ENCODE results near the gene SMIM22. TPM values are rescaled to one million over a fixed set of nuclear protein-coding genes. Genes with fewer than 3 reads are reported as not detected.

SMIM22 gene
- total RNA-seq, 1 donor from 2014 or later: not detected

DNA sequence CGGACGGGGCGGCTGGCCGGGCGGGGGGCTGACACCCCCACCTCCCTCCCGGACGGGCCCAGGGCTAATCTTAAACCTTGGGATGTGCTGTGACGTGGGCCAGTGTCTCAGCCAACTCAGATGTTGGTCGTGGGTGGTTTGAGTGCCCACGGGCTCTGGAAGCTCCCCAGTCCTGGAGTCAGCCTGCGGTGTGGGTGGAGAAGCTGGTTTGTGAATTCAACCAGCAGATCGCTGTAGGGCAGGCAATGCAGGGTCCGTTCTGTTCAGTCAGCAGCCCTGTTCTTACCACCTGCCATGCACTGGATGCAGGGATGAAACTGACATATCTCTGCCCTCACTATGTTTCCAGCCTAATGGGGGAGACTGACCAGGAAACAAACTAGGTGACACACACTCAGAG, 20.2 kb upstream of the SMIM22 start:
- no peak overlapping the region for H3K27ac ChIP-seq (ENCODE audit: low read depth, low read length)
- H4K20me1 ChIP-seq (ENCODE audit: insufficient read depth, low read length): no peaks in the 10 kb centered on the region
- no peak for TF ChIP-seq EZH2 (IDR thresholded peaks at IDR 0.05; ENCODE audit: insufficient read depth, low read length)
- no peak for TF ChIP-seq CTCF (IDR thresholded peaks at IDR 0.05; ENCODE audit: insufficient read depth, low read depth, low read length)
- H3K79me2 ChIP-seq (ENCODE audit: insufficient read depth, low read length): no peaks in the 10 kb centered on the region
- no peaks in the 10 kb centered on the region for H3K4me1 Mint-ChIP-seq (ENCODE audit: low read depth, unreplicated experiment)
- no peak overlapping the region for H3K9ac ChIP-seq (ENCODE audit: low read length)
- FAIRE-seq (no peak), DNase-seq (ENCODE audit: low read depth) (no peak)
- no peak overlapping the region for H3K4me3 Mint-ChIP-seq (ENCODE audit: unreplicated experiment)
- H3K27ac Mint-ChIP-seq (ENCODE audit: unreplicated experiment): no peak overlapping the region
- no peaks in the 10 kb centered on the region for H3K4me1 ChIP-seq (ENCODE audit: insufficient read depth, low read length)
- no peak overlapping the region for H2AFZ ChIP-seq (ENCODE audit: low read depth, low read length)
- H3K36me3 Mint-ChIP-seq (ENCODE audit: low read depth, unreplicated experiment): peaks cover 1% of the 10 kb centered on the region
- H3K9me3 Mint-ChIP-seq (ENCODE audit: unreplicated experiment): no peaks in the 10 kb centered on the region
- no peaks in the 10 kb centered on the region for H3K9me3 ChIP-seq (ENCODE audit: insufficient read depth, low read depth, low read length)
- H3K4me2 ChIP-seq (ENCODE audit: low read length): no peak overlapping the region
- H3K27me3 ChIP-seq (ENCODE audit: insufficient read depth, low read length): no peaks in the 10 kb centered on the region
- no peaks in the 10 kb centered on the region for H3K36me3 ChIP-seq (ENCODE audit: insufficient read depth, low read length)
- H3K27me3 Mint-ChIP-seq (ENCODE audit: low read depth, unreplicated experiment): no peaks in the 10 kb centered on the region
- H3K4me3 ChIP-seq (ENCODE audit: insufficient read depth, low read depth, low read length): no peak overlapping the region

DNA sequence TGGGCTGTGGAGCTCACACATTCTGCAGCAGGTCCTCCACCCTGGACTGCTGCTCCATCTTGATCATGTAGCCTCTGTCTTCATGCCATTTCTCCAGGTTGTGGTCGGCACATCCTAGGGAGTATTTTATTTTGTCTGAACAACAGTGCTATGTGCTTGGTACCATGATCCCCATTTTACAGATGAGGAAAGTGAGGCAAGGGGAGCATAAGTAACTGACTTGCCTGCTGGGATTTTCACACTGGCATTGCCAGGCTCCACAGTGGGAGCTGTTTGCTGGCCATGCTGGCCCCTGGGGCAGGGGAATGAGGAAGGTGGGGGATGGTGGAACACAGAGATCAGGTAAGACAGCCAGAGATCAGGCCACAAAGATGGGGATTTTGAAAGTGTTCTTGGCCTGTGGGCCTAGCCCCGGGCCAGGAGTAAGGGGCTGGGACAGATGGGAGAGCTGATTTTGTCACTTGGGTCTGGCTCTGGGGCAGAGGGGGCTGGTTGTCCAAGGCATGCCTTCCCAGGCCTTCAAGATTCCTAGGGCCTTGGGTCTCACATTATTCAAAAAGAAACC, 18.9 kb upstream of the SMIM22 start:
- no peak overlapping the region for H3K9ac ChIP-seq (ENCODE audit: low read length)
- H3K9me3 Mint-ChIP-seq (ENCODE audit: unreplicated experiment): peaks cover 3% of the 10 kb centered on the region
- peaks cover 3% of the 10 kb centered on the region for H3K4me1 Mint-ChIP-seq (ENCODE audit: low read depth, unreplicated experiment)
- H3K36me3 ChIP-seq (ENCODE audit: insufficient read depth, low read length): no peaks in the 10 kb centered on the region
- H4K20me1 ChIP-seq (ENCODE audit: insufficient read depth, low read length): no peaks in the 10 kb centered on the region
- H3K27ac Mint-ChIP-seq (ENCODE audit: unreplicated experiment): no peak overlapping the region
- DNase-seq (ENCODE audit: low read depth) (no peak), FAIRE-seq (no peak)
- H3K79me2 ChIP-seq (ENCODE audit: insufficient read depth, low read length): no peaks in the 10 kb centered on the region
- no peak for TF ChIP-seq EZH2 (IDR thresholded peaks at IDR 0.05; ENCODE audit: insufficient read depth, low read length)
- no peak for TF ChIP-seq CTCF (IDR thresholded peaks at IDR 0.05; ENCODE audit: insufficient read depth, low read depth, low read length)
- no peaks in the 10 kb centered on the region for H3K4me1 ChIP-seq (ENCODE audit: insufficient read depth, low read length)
- no peak overlapping the region for H2AFZ ChIP-seq (ENCODE audit: low read depth, low read length)
- no peak overlapping the region for H3K4me3 ChIP-seq (ENCODE audit: insufficient read depth, low read depth, low read length)
- no peak overlapping the region for H3K4me2 ChIP-seq (ENCODE audit: low read length)
- no peaks in the 10 kb centered on the region for H3K9me3 ChIP-seq (ENCODE audit: insufficient read depth, low read depth, low read length)
- H3K4me3 Mint-ChIP-seq (ENCODE audit: unreplicated experiment): no peak overlapping the region
- no peak overlapping the region for H3K27ac ChIP-seq (ENCODE audit: low read depth, low read length)
- H3K27me3 ChIP-seq (ENCODE audit: insufficient read depth, low read length): no peaks in the 10 kb centered on the region
- peaks cover 1% of the 10 kb centered on the region for H3K36me3 Mint-ChIP-seq (ENCODE audit: low read depth, unreplicated experiment)
- H3K27me3 Mint-ChIP-seq (ENCODE audit: low read depth, unreplicated experiment): no peaks in the 10 kb centered on the region

DNA sequence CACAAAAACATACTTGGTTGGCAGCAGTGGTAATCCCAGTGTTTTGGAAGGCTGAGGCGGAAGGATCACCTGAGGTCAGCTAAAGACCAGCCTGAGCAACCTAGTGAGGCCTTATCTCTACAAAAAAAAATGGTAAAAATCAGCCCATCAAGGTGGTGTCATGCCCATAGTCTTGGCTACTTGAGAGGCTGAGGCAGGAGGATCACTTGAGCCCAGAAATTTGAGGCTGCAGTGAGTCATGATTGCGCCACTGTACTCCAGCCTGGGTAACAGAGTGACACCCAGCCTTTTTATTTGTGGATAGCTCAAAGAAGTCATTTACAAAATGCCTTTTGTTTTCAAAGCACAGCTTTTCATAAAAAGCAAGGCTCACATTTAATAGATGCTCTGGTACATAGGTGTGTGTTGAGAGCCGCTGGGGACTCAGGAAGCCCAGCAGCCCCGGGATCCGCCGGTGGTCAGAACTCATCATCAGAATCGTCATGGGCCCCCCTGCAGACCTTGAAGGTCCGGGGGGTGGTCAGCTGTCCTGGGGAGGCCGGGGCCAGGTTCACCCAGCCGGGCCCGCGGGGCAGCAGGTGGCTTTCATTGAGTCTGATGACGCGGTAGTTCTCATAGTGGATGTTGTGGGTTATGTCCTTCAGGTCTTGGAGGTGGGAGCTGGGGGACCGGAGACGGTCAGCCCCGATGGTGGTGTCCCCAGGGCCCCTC, 17.7 kb upstream of the SMIM22 start:
- DNase-seq (ENCODE audit: low read depth) (no peak), FAIRE-seq (no peak)
- Mint-ChIP-seq H3K4me1 (ENCODE audit: low read depth, unreplicated experiment) (peaks cover 3% of the 10 kb centered on the region), H3K9me3 (ENCODE audit: unreplicated experiment) (peaks cover 3% of the 10 kb centered on the region), H3K4me3 (ENCODE audit: unreplicated experiment) (no peak overlapping the region), H3K27ac (ENCODE audit: unreplicated experiment) (no peak overlapping the region), H3K36me3 (ENCODE audit: low read depth, unreplicated experiment) (peaks cover 1% of the 10 kb centered on the region), H3K27me3 (ENCODE audit: low read depth, unreplicated experiment) (no peaks in the 10 kb centered on the region)
- Histone ChIP-seq H3K9me3 (ENCODE audit: insufficient read depth, low read depth, low read length) (no peaks in the 10 kb centered on the region), H4K20me1 (ENCODE audit: insufficient read depth, low read length) (no peaks in the 10 kb centered on the region), H3K36me3 (ENCODE audit: insufficient read depth, low read length) (no peaks in the 10 kb centered on the region), H3K4me1 (ENCODE audit: insufficient read depth, low read length) (no peaks in the 10 kb centered on the region), H3K27ac (ENCODE audit: low read depth, low read length) (no peak overlapping the region), H3K27me3 (ENCODE audit: insufficient read depth, low read length) (no peaks in the 10 kb centered on the region), H3K4me2 (ENCODE audit: low read length) (no peak overlapping the region), H3K9ac (ENCODE audit: low read length) (no peak overlapping the region), H3K79me2 (ENCODE audit: insufficient read depth, low read length) (no peaks in the 10 kb centered on the region), H2AFZ (ENCODE audit: low read depth, low read length) (no peak overlapping the region), H3K4me3 (ENCODE audit: insufficient read depth, low read depth, low read length) (no peak overlapping the region)
- no peak for TF ChIP-seq EZH2 (IDR thresholded peaks at IDR 0.05; ENCODE audit: insufficient read depth, low read length)
- no peak for TF ChIP-seq CTCF (IDR thresholded peaks at IDR 0.05; ENCODE audit: insufficient read depth, low read depth, low read length)
